GM18520 (cell line): ENCODE data around the gene ERMP1.
"Not testable (repeated sequence)": the region's sequence is repeated elsewhere in the genome, so short reads cannot be mapped to it uniquely, and the experiment has no call there.

Experiments
- ATAC-seq: cut with Tn5 transposase; IDR thresholded peaks from one replicate; pipeline ENCODE4 v1.9.1; 2021; ENCODE audit not compliant: unreplicated experiment

Gene ERMP1

DNA sequence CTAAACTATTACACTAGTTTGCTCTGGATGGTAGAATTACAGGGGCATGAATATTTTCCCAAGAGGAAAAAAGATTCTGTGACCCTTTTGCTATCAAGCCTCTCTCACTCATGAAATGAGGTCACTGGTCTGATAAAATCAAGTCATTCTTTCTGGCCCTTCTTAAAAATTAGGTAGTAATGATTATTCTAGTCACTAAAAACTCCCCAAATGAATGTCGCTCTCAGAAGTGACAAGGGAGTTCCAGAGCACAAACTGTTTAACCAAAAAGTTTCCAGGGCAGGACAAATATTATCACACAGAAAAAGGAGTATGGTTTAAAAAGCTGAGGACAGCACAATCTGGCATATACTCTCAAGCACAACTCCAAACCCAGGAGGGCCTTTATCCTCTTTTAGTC lies 12.5 kb downstream of the ERMP1 start:
- no peak for ATAC-seq

DNA sequence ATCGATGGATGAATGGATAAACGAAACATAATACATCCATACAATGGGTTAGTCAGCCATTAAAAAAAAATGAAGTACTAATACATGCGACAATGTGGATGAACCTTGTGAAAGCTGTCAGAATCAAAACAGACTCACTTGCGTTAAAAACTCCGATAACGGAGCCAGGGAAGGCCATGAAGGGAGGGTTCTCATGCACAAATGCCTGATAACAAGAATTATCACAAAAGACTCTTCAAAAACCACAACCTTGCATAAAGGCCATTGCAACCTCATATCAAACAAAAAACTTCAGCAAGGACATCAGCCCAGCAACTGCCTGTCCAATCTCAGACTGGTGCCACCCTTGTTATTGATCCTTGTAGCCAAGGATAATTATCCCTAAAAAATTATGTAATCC lies 13.7 kb downstream of the ERMP1 start:
- ATAC-seq: no peak

DNA sequence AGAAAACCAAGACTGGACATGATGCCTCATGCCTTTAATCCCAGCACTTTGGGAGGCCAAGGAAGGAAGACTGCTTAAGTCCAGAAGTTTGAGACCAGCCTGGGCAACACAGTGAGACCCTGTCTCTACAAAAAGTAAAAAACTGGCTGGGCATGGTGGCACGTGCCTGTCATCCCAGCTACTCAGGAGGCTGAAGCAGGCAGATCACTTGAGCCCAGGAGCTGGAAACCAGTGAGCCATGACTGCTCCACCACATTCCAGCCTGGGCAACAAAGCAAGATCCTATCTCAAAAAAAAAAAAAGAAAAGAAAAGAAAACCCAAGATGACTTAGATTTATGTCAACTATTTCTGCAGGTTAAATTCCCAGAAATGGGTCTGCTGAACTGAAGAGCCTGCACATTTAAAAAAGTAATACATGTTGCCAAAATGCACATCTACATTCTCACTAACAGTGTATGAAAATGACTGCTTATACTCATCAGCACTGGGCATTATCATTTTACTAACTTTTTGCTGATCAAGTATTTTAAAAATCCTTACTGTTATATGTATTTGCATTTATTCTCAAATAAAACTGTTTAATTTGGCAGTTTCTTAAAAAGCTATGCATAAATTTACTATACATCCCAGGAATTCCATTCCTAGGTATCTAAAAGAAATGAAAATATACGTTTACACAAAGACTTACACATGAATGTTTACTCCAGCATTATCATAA lies 14.3 kb downstream of the ERMP1 start:
- no peak for ATAC-seq

DNA sequence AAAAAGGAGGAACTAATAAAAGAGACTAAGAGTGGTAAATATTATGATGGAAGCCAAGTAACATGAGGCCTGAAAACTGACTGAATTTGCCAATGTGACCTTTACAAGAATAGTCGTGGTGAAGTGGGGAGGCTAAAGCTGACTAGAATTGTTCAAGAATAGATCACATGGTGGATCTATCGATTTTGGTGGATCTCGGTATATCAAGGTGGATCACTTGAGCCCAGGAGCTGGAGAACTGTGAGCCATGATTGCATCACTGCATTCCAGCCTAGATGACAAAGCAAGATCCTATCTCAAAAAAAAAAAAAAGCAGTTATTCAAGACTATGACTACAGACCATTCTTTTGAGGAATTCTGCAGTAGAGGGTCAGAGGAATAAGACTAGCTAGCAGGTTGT lies 15.1 kb downstream of the ERMP1 start:
- no peak for ATAC-seq

DNA sequence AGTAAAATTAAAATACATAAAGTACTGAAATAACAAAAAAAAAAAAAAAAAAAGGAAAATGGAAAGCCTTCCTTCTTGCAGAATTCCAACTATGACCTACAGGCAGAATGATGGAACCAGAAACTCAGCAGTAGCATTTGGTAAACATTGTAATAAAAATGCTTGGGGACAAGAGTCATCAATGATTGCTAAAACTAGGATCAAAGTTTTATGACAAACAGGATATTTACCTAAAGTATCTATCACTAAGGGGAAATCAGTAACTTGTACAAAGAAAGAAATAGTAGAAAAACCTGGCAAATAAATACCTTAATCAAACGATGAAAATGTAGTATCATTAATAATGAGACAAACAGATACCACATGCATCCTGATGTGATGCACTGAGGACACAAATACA lies 17.5 kb downstream of the ERMP1 start:
- ATAC-seq: no peak

DNA sequence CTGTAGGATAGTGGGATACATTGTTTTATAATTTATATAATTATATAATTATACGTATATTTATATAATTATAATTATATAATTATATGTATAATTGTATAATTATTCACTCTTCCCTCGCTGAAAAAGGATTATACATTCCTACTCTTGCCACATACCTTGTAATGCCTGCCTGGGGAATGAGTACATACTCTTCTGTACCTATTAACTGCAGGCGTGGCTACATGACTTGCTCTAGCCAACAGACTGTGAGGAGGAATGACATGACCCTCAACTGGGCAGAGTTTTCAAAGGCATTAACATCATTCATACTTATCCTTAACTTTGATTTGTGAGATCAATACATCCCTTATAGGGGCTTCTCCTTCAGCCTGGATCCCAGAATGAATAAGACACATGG lies 19.1 kb downstream of the ERMP1 start:
- ATAC-seq: no peak

DNA sequence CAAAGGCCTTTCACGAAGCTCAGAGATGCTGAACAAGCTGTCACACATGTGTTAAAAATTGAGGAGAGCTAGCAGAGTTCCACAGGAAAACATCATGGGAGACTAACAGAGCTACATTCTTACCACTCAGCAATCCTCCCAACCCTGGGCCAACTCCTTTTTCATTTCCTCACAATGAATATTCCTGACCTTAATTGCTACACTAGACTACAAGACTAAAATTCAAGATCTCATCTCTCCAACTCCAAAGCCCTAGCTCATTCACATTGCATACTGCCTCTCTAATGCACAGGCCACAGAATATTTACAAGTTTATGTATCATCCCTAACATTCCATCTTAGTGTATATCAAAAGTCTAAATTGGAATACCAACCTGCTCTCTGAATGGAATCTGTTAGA lies 21.2 kb downstream of the ERMP1 start:
- no peak for ATAC-seq

DNA sequence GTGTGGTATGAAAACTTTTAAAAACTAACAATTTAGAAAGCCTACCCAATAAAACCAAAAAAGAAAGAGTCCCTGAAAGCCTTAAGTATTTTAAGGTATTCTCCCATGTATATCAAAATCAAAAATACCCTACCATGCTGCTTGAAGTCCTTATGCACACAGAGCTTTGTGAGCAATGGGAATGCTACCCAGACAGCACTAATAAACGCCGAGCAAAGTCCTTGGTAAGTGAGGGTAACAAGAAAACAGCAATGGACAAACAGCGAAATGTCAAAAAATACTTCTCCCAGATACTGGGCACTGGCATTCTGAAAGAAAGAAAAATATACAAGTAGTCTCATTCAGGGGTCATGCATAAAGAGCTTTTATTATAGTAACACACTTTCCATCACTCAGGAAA lies 27.4 kb downstream of the ERMP1 start:
- ATAC-seq: no peak

DNA sequence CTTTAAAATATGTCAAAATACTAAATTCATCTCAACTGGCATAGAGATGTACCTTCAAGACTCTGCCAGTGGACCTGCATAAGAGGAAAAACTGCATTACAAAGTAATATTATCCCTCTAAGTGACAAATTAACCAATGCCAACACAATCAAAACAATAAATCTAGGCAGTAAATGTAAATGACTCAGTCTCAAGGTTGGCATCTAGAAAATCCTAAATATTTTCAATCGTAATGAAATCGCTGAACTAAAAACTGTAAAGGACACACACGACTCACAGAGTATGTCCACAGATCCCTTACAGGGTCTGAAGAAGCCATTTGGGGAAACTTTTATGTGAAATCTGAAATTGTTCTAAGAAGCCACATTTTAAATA lies 31.2 kb downstream of the ERMP1 start:
- no peak for ATAC-seq

DNA sequence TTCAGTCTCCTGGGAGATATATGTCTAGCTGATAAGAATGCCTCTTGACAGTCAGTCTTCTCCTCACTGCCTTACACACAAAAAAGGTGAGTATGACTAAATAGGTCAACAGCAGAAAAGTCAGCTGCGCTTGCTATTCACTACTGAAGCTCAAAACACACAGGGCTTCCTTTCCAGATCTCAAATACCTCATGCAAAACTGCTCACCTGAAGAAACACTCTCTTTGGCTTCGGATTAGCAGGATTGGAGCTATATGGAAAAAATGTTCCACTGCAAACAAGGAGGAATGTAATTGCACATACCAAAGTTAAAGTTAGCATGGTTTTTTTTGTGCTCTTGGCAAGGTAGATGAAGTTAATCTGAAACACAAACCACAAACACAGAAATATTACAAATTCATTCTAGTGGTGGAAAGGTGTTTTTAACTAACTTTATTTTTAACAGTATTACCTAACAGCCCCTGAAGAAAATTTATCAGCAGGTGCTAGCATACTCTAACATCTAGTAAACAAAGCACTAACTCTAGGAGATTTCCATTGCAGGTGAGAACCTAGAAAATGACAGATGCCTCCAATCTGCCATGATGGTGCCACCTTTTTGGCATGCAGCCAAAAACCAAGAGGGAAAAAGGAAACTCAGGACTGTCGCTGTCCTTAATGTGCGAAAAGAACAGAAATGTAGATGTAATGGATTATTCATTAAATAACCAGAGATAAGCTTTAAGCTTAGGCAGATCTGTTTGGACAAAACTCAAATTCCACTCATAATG lies 31.8 kb downstream of the ERMP1 start:
- no peak for ATAC-seq

DNA sequence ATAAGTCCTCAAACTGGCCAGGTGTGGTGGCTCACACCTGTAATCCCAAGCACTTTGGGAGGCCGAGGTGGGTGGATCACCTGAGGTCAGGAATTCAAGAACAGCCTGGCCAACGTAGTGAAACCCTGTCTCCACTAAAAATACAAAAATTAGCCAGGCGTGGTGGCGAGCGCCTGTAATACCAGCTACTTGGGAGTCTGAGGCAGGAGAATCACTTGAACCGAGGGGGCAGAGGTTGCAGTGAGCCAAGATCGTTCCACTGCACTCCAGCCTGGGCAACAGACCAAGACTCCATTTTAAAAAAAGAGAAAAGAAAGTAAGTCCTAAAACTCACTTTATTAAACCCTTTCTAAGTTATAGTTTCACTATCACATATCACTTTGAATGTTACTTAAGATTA lies 32.5 kb downstream of the ERMP1 start:
- not testable (repeated sequence) for ATAC-seq

DNA sequence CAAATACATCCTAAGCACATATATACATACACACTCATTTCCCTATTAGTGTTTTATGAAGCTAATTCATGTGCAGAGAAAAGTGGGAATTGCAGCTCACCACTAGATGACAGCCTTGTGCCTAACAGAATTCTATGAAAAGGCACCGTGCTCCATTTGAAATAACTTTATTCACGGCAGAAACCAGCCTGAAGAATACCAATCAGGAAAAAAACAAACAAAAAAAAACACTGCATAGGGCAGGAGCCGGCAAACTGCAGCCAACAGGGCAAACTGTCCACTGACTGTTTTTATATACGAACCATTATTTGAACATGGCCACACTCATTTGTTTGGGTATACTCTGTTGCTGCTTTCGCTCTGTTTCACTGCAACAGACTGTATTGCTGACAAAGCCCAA lies 33.6 kb downstream of the ERMP1 start:
- ATAC-seq: no peak

DNA sequence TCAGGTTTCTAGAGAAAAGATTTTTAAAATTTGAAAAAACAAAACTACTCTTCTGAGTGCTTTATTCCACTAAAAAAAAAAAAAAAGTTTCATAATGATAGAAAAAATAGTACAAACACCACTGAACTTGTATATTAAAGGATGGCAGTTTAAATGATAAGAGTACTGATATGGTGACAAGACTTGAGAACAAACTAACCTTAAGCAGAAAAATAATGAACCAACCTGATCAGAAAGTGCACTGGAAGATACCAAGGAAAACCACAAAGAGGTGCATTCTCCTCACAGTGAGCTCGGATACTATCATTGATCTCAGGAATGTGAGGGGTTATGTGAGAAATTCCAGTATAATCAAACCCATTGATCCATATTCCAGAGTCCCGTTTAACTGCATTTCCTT lies 34.3 kb downstream of the ERMP1 start:
- no peak for ATAC-seq

DNA sequence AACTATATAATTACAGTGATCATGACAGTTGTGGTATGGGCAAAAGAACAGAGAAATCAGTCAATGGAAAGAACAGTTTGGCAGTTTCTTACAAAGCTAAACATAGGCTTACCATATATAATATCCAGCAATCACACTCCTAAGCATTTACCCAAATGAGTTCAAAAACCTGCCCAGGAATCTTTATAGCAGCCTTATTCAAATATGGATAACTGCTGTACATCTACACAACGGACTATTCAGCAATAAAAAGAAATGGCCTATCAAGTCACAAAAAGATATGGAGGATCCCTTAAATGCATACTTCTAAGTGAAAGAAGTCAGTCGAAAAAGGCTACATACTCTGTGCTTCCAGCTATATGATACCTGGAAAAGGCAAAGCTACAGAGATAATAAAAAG lies 36.6 kb downstream of the ERMP1 start:
- no peak for ATAC-seq

DNA sequence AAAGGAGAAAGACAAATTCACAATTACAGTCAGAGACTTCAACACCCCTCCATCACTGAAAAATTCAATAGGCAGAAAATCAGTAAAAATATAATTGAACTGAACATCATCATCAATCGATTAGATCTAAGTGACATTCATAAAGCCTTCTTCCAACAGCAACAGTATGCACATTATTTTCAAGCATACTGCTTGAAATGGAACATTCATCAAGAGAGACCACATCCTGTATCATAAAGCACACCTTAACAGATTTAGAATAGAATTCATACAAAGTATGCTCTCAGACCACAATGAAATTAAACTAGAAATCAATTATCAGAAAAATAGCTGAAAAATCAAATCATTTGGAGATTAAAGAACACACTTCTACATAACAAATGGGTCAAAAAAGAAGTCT lies 39.1 kb downstream of the ERMP1 start:
- ATAC-seq: no peak

DNA sequence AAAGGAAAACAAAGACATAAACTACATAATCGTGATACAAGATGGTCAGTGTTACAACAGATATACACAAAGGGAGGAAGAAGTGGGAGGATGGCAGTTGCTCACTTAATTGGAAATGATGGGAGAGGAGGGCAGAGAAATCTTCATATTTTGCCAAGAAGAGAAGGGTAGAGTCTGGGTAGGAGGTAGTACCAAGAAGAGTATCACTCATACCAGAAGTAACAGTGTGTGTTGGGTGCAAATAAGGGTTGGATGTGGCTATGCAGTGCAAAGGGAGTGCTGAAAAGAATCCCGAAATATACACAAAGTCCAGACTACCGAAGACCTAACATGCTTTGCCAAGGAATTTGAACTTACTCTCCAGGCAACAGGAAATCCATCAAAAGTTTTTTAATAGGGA lies 41.0 kb downstream of the ERMP1 start:
- ATAC-seq: no peak

DNA sequence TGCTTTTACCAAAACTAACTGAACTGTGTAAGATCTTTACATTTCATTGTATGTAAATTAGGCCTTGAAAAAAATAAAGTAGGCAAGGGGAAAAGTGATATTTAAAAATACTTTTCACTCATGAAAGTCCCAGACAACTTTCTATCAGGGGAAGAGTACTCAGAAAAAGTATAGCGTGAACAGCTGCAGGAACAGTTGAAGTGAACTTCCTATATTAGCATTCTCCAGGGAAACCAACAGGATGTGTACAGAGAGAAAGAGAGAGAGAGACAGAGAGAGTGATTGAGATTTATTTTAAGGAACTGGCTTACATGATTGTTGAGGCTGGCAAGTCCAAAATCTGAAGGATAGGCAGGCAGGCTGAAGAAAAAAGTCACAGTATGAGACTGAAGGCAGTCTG lies 42.0 kb downstream of the ERMP1 start:
- no peak for ATAC-seq

DNA sequence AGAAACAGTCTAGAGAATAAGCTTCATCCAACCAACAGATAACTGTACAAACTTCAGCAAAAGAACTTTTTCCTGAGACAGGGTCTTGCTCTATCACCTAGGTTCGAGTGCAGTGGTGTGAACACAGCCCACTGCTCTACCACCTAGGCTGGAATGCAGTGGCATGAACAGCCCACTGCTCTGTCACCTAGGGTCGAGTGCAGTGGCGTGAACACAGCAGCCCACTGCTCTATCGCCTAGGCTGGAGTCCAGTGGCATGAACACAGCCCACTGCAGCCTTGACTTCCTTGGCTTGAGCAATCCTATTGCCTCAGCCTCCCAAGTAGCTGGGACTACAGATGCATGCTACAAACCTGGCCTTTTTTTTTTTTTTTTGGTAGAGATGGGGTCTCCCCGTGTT lies 43.4 kb downstream of the ERMP1 start:
- no peak for ATAC-seq

DNA sequence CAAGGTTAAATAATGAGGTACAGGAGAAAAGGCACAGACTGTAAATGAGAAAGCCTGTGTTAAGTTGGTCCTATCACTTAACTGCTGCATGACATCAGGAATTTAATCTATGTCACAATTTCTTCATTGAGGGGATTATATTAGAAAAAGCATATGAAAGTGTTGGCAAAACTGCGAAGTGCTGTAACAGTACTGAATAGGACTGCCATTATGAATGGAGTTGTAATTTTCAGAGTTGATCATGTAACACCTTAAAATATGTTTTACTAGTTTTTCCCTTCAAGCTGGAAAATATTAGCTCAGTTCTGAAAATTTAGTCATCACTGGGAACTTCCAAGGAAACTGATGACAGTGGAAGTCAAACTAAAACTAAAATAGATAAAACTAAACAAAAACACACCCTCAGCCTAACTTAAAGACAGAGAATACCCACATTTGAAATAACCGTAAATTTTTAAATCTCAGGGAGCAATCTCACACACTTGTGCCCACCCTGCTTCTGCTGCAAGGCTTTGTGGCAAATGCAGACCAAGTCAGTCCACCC lies 45.1 kb downstream of the ERMP1 start:
- ATAC-seq: no peak

DNA sequence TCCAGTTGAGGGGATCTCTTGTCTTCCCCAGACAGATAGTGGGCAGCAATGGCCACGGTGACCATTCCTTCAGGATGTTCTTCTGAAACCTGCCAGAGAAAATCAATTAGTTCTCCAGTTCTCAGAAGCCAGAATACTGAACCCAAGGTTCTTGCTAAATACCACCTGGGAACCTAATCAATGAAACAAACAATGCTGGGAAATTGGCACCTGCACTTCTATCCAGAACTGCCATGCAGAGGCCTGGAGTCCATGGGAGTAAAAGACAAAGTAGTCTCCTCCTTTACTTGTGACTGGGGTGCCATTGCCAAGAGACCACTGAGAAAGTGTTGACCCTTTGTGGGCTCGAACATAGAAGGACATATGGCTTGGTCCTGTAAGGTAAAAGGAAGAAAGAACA lies 45.7 kb downstream of the ERMP1 start:
- no peak for ATAC-seq

DNA sequence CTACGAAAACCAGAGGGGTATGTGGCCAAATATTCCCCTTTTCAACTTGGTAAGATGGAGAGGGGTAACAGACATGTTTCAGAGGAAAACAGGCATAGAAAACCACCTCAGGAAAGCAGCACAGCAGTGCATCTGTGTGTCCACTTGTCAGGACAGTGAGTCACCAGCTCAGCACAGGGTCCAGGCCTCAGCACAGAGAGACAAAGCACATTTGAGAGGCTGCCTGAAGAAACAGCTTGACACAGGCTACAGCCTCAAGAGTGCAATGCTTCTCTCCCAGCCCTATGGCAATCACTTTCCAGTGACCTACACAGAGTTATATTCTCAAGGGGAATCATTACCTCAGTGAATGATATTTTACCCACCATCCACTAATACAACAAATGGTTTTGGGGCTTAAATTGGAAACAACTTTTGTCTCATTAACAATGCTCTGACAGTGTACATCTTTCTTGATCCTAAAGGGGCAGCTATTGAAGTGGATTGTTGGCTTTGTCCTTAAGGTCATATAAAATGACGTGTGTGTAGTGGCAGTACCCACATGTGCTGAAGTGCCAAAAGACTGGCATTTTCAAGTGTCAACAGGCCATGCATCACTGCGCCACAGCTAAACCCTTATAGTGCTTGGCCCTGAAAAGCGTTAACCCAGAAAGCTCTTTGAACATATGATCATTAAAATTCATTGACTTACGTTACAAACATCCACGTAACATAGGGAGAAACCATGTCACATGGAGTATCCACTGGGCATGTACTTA lies 46.4 kb downstream of the ERMP1 start:
- ATAC-seq: no peak
